DND-41 (cell line): ENCODE data around the gene ATP8A2.

Source experiments
- ATAC-seq: fragments of 200-7000 bp; cut with Tn5 transposase; 3 replicates; pipeline ENCODE4 v1.9.1; 2021; ENCODE audit warnings: low read depth; ENCODE audit not compliant: insufficient read depth
- DNase-seq: peaks from one replicate; pipeline ENCODE4 v3.0.0-alpha.2; 2020
- H2AFZ ChIP-seq: 2 replicates; pipeline ENCODE4 v1.6.0; 2012; ENCODE audit warnings: low read depth, low read length
- H3K27ac ChIP-seq: 2 replicates; pipeline ENCODE4 v1.5.1; 2012; ENCODE audit warnings: low read length, inconsistent platforms
- H3K27me3 ChIP-seq: fragments of 200-600 bp; sonication (generic); 2 replicates; pipeline ENCODE4 v1.6.0; 2012; ENCODE audit warnings: low read length, mild to moderate bottlenecking, inconsistent platforms; ENCODE audit not compliant: insufficient read depth, poor library complexity
- H3K36me3 ChIP-seq: 2 replicates; pipeline ENCODE4 v1.5.1; 2012; ENCODE audit warnings: low read length, inconsistent platforms; ENCODE audit not compliant: insufficient read depth
- H3K4me1 ChIP-seq: 2 replicates; pipeline ENCODE4 v1.5.1; 2012; ENCODE audit warnings: mild to moderate bottlenecking, low read length; ENCODE audit not compliant: insufficient read depth
- H3K4me2 ChIP-seq: 2 replicates; pipeline ENCODE4 v1.6.0; 2012; ENCODE audit warnings: mild to moderate bottlenecking, moderate library complexity, low read length, inconsistent platforms; ENCODE audit not compliant: insufficient read depth
- H3K4me3 ChIP-seq, 2 experiments: fragments of 200-600 bp in 1 of 2; shearing (Covaris generic) in 1 of 2; 2 replicates each; pipeline ENCODE4 v1.5.1; 2012 to 2016; ENCODE audit warnings: inconsistent platforms in 2 of 2, low read length in 2 of 2, mild to moderate bottlenecking in 2 of 2, low read depth in 1 of 2, moderate library complexity in 1 of 2
- H3K79me2 ChIP-seq: 2 replicates; pipeline ENCODE4 v1.6.0; 2012; ENCODE audit warnings: low read length, inconsistent platforms; ENCODE audit not compliant: insufficient read depth
- H3K9ac ChIP-seq: 2 replicates; pipeline ENCODE4 v1.6.0; 2012; ENCODE audit warnings: low read depth, mild to moderate bottlenecking, inconsistent platforms, low read length, moderate library complexity
- H3K9me3 ChIP-seq: 2 replicates; pipeline ENCODE4 v1.5.1; 2012; ENCODE audit warnings: low read length, moderate library complexity, mild to moderate bottlenecking, inconsistent platforms; ENCODE audit not compliant: insufficient read depth, severe bottlenecking
- H4K20me1 ChIP-seq: 2 replicates; pipeline ENCODE4 v1.6.0; 2012; ENCODE audit warnings: low read length; ENCODE audit not compliant: insufficient read depth
- EZH2 ChIP-seq: IDR thresholded peaks from 3 replicates; pipeline ENCODE4 v1.6.1; 2012; ENCODE audit warnings: borderline replicate concordance, low read depth, mild to moderate bottlenecking, moderate library complexity, low read length, inconsistent platforms; ENCODE audit not compliant: severe bottlenecking
- TF ChIP-seq, protein P1 (sequence below): IDR thresholded peaks from 2 replicates; pipeline ENCODE4 v1.5.1; 2012; ENCODE audit warnings: borderline replicate concordance, low read length, moderate library complexity, mild to moderate bottlenecking; ENCODE audit not compliant: poor library complexity, severe bottlenecking; ENCODE audit errors: extremely low read depth

Gene ATP8A2

DNA sequence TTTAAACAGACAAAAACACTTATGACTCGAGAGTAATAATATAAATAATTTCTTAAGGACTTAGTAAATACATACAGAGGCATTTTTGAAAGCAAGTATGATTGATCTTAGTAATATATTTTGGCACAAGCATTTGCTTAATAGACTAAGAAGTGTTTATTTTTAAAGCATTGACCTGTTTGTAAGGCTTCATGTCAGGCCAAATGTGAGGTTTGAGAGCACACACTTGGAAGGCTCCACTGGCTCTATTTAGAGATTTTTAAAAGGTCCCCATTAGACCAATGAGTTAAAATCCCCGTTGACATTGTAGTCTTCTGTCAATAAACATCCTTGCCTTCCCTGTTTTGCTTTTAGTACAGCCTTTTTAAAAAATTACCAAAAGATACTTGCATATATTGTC lies 50.4 kb downstream of the ATP8A2 start:
- H3K27ac ChIP-seq = no peak overlapping the region
- DNase-seq (no peak), ATAC-seq (no peak)
- TF ChIP-seq EZH2 = no peak
- TF ChIP-seq, protein P1, sequence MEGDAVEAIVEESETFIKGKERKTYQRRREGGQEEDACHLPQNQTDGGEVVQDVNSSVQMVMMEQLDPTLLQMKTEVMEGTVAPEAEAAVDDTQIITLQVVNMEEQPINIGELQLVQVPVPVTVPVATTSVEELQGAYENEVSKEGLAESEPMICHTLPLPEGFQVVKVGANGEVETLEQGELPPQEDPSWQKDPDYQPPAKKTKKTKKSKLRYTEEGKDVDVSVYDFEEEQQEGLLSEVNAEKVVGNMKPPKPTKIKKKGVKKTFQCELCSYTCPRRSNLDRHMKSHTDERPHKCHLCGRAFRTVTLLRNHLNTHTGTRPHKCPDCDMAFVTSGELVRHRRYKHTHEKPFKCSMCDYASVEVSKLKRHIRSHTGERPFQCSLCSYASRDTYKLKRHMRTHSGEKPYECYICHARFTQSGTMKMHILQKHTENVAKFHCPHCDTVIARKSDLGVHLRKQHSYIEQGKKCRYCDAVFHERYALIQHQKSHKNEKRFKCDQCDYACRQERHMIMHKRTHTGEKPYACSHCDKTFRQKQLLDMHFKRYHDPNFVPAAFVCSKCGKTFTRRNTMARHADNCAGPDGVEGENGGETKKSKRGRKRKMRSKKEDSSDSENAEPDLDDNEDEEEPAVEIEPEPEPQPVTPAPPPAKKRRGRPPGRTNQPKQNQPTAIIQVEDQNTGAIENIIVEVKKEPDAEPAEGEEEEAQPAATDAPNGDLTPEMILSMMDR = no peak
- H3K9me3 ChIP-seq = no peaks in the 10 kb centered on the region
- peaks cover 23% of the 10 kb centered on the region for H3K27me3 ChIP-seq
- H4K20me1 ChIP-seq = no peaks in the 10 kb centered on the region
- no peaks in the 10 kb centered on the region for H3K36me3 ChIP-seq
- H3K9ac ChIP-seq = no peak overlapping the region
- H2AFZ ChIP-seq = no peak overlapping the region
- H3K4me3 ChIP-seq = no peak overlapping the region
- no peak overlapping the region for H3K4me2 ChIP-seq
- no peaks in the 10 kb centered on the region for H3K79me2 ChIP-seq
- no peaks in the 10 kb centered on the region for H3K4me1 ChIP-seq

DNA sequence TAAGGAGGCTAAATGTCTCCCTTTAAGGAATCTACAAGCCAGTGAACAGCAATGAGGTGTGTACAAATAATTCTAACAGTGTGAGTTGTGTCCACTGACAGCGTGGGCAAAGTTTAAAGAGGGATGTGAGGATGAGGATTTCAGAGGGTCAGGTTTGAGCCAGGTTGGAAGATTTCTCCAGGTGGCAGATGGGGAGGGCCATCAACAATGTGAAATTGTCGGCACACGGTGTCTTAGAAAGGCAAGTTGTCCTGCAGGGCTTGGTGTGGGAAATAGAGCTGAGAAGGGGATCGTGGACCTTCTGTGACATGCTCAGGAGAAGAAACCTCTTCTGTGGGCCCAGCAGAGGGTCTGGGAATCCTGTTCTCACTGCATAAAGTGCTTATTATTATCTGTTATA lies 52.1 kb downstream of the ATP8A2 start:
- no peak overlapping the region for H3K27ac ChIP-seq
- peaks cover 12% of the 10 kb centered on the region for H3K27me3 ChIP-seq
- H4K20me1 ChIP-seq = no peaks in the 10 kb centered on the region
- no peaks in the 10 kb centered on the region for H3K9me3 ChIP-seq
- H3K36me3 ChIP-seq = no peaks in the 10 kb centered on the region
- H3K4me3 ChIP-seq = no peak overlapping the region
- no peak for DNase-seq
- no peak for TF ChIP-seq EZH2
- TF ChIP-seq, protein P1 = no peak
- H3K79me2 ChIP-seq = no peaks in the 10 kb centered on the region
- no peak overlapping the region for H2AFZ ChIP-seq
- H3K9ac ChIP-seq = no peak overlapping the region
- no peak overlapping the region for H3K4me2 ChIP-seq
- no peaks in the 10 kb centered on the region for H3K4me1 ChIP-seq
- ATAC-seq = no peak

DNA sequence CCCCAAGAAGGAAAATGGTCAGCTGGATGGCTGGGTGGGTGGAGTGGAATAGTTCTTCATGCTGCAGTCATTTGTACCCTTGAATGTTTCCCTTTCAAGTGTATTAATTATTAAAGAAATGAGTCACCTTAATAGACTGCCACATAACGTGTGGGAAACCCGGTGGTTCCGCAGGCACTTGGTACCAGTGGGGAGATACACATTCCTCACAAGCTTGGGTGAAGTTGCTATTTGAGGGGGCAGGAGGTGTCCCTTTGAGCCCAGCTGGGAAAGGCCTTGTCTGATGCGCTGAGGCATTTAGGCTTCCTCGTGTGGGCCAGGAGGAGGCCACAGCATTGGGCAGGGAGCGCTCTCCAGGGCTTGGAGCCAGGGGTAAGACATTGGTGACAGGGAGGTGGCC lies 57.7 kb downstream of the ATP8A2 start:
- DNase-seq (no peak), ATAC-seq (no peak)
- no peak for TF ChIP-seq EZH2
- TF ChIP-seq, protein P1 = no peak
- Histone ChIP-seq H3K4me1 (no peaks in the 10 kb centered on the region), H2AFZ (no peak overlapping the region), H3K4me2 (no peak overlapping the region), H3K9me3 (no peaks in the 10 kb centered on the region), H3K79me2 (no peaks in the 10 kb centered on the region), H3K36me3 (no peaks in the 10 kb centered on the region), H3K9ac (no peak overlapping the region), H3K27ac (no peak overlapping the region), H3K27me3 (no peaks in the 10 kb centered on the region), H3K4me3 (no peak overlapping the region), H4K20me1 (no peaks in the 10 kb centered on the region)

DNA sequence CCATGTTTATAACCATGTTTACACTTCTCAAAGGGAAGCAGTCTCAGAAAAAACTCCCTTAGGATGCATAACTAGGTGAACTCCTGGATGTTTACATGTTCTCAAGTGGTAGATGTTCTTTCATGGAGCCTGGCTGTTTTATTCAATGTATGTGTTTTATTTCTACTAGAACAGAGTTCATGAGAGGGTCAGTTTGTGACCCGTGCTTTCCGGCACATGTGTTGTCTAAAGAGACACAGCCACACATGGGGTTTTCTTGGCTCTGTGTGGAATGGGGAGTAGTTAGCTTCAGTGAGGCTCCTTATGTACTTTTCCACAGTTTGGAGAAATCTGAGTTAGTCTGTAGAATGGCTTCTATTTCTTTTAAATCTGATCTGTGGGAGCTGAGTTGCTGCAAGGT lies 60.9 kb downstream of the ATP8A2 start:
- Histone ChIP-seq H3K9ac (no peak overlapping the region), H3K9me3 (no peaks in the 10 kb centered on the region), H3K4me1 (no peaks in the 10 kb centered on the region), H3K36me3 (no peaks in the 10 kb centered on the region), H3K79me2 (no peaks in the 10 kb centered on the region), H3K27ac (no peak overlapping the region), H2AFZ (no peak overlapping the region), H4K20me1 (no peaks in the 10 kb centered on the region), H3K4me3 (no peak overlapping the region), H3K27me3 (peaks cover 8% of the 10 kb centered on the region), H3K4me2 (no peak overlapping the region)
- ATAC-seq (no peak), DNase-seq (no peak)
- TF ChIP-seq, protein P1 = no peak
- TF ChIP-seq EZH2 = no peak
